ENCODE data around the gene POU2F2. TPM values are rescaled to one million over a fixed set of nuclear protein-coding genes. Genes with fewer than 3 reads are reported as not detected.

The POU2F2 gene
- total and polyA plus RNA-seq, 10 donors = 22.3 to 67.4 (median 40.0) TPM

GRCh38 chr19:42153672-42154433 lies 21.6 kb upstream of the POU2F2 start:
- H3K9me3 ChIP-seq = no peaks in the 10 kb centered on the region
- no peak overlapping the region for H3K4me3 ChIP-seq
- peaks cover 0 to 23% (median 14%) of the 10 kb centered on the region in 6 donors for H3K4me1 ChIP-seq
- H3K36me3 ChIP-seq = no peaks in the 10 kb centered on the region
- no peak for TF ChIP-seq POLR2A (IDR thresholded peaks at IDR 0.05)
- TF ChIP-seq POLR2AphosphoS5 (IDR thresholded peaks at IDR 0.05) = no peak
- no peak for TF ChIP-seq CTCF (IDR thresholded peaks at IDR 0.05 in 8 of 11, conservative IDR thresholded peaks at IDR 0.05 in 3 of 11)
- intact Hi-C loops (cut with DNase I; ENCODE audit: low total_unique reads) = no loop called here
- no peak for DNase-seq
- H3K27me3 ChIP-seq (replicated peaks in 1 of 7) = peaks cover 0 to 60% (median 6%) of the 10 kb centered on the region in 7 donors
- 60 to 83% (median 73%) methylated on average over 15 to 20 of the region's 20 CpGs for WGBS, 5 donors
- H3K27ac ChIP-seq = no peak overlapping the region

- peaks cover 0 to 62% (median 6%) of the 10 kb centered on the region in 7 donors for H3K27me3 ChIP-seq (replicated peaks in 1 of 7)
- no peaks in the 10 kb centered on the region for H3K9me3 ChIP-seq
- no peaks in the 10 kb centered on the region for H3K36me3 ChIP-seq
- WGBS, 5 donors = 88 to 96% (median 92%) methylated on average over 18 to 25 of the region's 25 CpGs
- no peak overlapping the region for H3K4me3 ChIP-seq
- intact Hi-C loops (cut with DNase I; ENCODE audit: low total_unique reads) = no loop called here
- H3K4me1 ChIP-seq = peaks cover 0 to 23% (median 14%) of the 10 kb centered on the region in 6 donors
- no peak for TF ChIP-seq CTCF (IDR thresholded peaks at IDR 0.05 in 8 of 11, conservative IDR thresholded peaks at IDR 0.05 in 3 of 11)
- TF ChIP-seq POLR2A (IDR thresholded peaks at IDR 0.05) = no peak
- TF ChIP-seq POLR2AphosphoS5 (IDR thresholded peaks at IDR 0.05) = no peak
- no peak for DNase-seq
- no peak overlapping the region for H3K27ac ChIP-seq
These were observed 20.8 kb upstream of the POU2F2 start for GRCh38 chr19:42152910-42153671.

- intact Hi-C loops (cut with DNase I; ENCODE audit: low total_unique reads) = no loop called here
- H3K27ac ChIP-seq = no peak overlapping the region
- no peak for DNase-seq
- WGBS, 5 donors = 63 to 82% (median 73%) methylated on average over 19 to 20 of the region's 20 CpGs
- no peaks in the 10 kb centered on the region for H3K36me3 ChIP-seq
- peaks cover 0 to 23% (median 14%) of the 10 kb centered on the region in 6 donors for H3K4me1 ChIP-seq
- H3K27me3 ChIP-seq (replicated peaks in 1 of 7) = peaks cover 0 to 62% (median 6%) of the 10 kb centered on the region in 7 donors
- H3K4me3 ChIP-seq = no peak overlapping the region
- TF ChIP-seq POLR2AphosphoS5 (IDR thresholded peaks at IDR 0.05) (no peak), POLR2A (IDR thresholded peaks at IDR 0.05) (no peak), CTCF (IDR thresholded peaks at IDR 0.05 in 8 of 11, conservative IDR thresholded peaks at IDR 0.05 in 3 of 11) (no peak)
- H3K9me3 ChIP-seq = no peaks in the 10 kb centered on the region
These were observed 19.8 kb upstream of the POU2F2 start for GRCh38 chr19:42151782-42152684.
